Measurements from ENCODE around the gene PDZD2. TPM values are rescaled to one million over a fixed set of nuclear protein-coding genes. Genes with fewer than 3 reads are reported as not detected.
"Not testable (repeated sequence)": the region's sequence is repeated elsewhere in the genome, so short reads cannot be mapped to it uniquely, and the experiment has no call there.

Gene PDZD2
- total RNA-seq, 1 donor from 2014 or later, result not detected

DNA sequence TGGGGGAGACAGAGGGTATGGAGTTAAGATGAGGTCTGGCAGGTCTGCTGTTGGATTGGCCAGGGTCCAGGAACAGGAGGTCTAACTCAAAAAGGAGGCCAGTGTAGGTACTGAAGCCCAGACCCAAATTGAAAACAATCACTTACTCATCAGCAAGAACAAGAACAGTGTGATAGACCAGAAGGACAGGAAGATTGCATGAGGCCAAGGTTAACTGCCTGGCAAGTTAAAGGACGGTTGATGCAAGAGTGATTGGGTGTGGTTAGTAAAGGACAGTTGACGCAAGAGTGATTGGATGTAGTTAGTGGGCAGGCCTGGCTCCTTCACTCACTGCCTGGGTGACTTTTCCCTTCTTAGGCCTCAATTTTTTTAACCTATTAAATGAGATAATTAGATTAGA is 132.6 kb downstream of the PDZD2 start:
- no peaks in the 10 kb centered on the region for H3K4me1 Mint-ChIP-seq (ENCODE audit: low read depth)
- H3K27ac Mint-ChIP-seq, result no peak overlapping the region
- H3K9me3 Mint-ChIP-seq, result no peaks in the 10 kb centered on the region
- H3K36me3 Mint-ChIP-seq (ENCODE audit: low read depth), result no peaks in the 10 kb centered on the region
- H3K27me3 Mint-ChIP-seq (ENCODE audit: insufficient read depth), result no peaks in the 10 kb centered on the region
- H3K4me3 Mint-ChIP-seq, result no peak overlapping the region
- DNase-seq (ENCODE audit: low spot score), result no peak
- intact Hi-C loops (cut with micrococcal nuclease), result no loop called here

DNA sequence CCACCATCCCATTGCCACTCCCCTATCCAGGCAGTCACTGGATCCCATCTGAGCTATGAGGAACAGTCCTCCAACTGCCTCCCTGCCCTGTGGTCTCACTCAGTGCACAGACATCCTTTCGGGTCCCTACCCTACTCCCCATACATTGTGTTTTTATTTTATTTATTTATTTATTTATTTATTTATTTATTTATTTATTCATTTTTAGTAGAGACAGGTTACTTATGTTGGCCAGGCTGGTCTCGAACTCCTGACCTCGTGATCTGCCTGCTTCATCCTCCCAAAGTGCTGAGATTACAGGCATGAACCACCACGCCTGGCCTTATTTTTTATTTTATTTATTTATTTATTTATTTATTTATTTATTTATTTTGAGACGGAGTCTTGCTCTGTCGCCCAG is 137.4 kb downstream of the PDZD2 start:
- H3K27ac Mint-ChIP-seq; H3K9me3 Mint-ChIP-seq; H3K4me1 Mint-ChIP-seq (ENCODE audit: low read depth); H3K36me3 Mint-ChIP-seq (ENCODE audit: low read depth); DNase-seq (ENCODE audit: low spot score); H3K27me3 Mint-ChIP-seq (ENCODE audit: insufficient read depth); H3K4me3 Mint-ChIP-seq; intact Hi-C loops (cut with micrococcal nuclease): not testable (repeated sequence)

DNA sequence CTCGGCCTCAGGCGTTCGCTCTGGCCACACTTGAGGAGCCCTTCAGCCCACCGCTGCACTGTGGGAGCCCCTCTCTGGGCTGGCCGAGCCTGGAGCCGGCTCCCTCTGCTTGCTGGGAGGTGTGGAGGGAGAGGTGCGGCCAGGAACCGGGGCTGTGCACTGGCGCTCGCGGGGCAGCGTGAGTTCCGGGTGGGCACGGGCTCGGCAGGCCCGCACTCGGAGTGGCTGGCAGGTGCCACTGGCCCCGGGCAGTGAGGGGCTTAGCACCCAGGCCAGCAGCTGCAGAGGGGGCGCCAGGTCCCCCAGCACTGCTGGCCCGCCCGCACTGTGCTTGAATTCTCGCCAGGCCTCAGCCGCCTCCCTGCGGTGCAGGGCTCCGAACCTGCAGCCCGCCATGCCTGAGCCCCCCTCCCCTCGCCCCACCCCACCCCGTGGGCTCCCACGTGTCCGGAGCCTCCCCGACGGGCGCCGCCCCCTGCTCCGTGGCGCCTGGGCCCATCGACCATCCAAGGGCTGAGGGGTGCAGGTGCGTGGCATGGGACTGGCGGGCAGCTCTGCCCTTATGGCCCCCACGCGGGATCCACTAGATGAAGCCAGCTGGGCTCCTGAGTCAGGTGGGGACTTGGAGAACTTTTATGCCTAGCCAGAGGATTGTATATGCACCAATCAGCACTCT is 138.2 kb downstream of the PDZD2 start:
- Mint-ChIP-seq H3K4me1 (ENCODE audit: low read depth) (no peaks in the 10 kb centered on the region), H3K36me3 (ENCODE audit: low read depth) (no peaks in the 10 kb centered on the region), H3K9me3 (no peaks in the 10 kb centered on the region), H3K27ac (no peak overlapping the region), H3K27me3 (ENCODE audit: insufficient read depth) (no peaks in the 10 kb centered on the region), H3K4me3 (no peak overlapping the region)
- intact Hi-C loops (cut with micrococcal nuclease), result no loop called here
- no peak for DNase-seq (ENCODE audit: low spot score)

DNA sequence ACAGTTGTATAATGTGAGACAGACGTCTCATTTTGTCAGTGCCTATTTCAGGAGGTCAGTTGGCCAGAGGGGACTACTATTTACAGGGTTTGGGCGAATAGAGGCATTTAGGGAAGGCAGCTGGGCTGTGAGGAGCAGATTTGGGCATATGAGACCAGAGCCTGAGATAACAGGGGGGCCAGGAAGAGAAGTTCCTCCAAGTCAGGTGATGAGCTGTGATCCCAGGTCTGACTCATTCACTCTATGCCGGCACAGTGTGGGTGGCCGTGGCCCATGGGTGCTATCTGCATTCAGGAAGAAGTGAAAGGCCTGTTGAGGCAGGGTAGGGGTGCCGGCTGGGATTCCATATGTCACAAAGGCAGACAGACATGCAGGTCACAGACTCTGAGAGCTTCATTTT is 142.8 kb downstream of the PDZD2 start:
- Mint-ChIP-seq H3K4me3 (no peak overlapping the region), H3K4me1 (ENCODE audit: low read depth) (no peaks in the 10 kb centered on the region), H3K36me3 (ENCODE audit: low read depth) (no peaks in the 10 kb centered on the region), H3K27ac (no peak overlapping the region), H3K27me3 (ENCODE audit: insufficient read depth) (peaks cover 2% of the 10 kb centered on the region), H3K9me3 (no peaks in the 10 kb centered on the region)
- intact Hi-C loops (cut with micrococcal nuclease), result no loop called here
- no peak for DNase-seq (ENCODE audit: low spot score)

DNA sequence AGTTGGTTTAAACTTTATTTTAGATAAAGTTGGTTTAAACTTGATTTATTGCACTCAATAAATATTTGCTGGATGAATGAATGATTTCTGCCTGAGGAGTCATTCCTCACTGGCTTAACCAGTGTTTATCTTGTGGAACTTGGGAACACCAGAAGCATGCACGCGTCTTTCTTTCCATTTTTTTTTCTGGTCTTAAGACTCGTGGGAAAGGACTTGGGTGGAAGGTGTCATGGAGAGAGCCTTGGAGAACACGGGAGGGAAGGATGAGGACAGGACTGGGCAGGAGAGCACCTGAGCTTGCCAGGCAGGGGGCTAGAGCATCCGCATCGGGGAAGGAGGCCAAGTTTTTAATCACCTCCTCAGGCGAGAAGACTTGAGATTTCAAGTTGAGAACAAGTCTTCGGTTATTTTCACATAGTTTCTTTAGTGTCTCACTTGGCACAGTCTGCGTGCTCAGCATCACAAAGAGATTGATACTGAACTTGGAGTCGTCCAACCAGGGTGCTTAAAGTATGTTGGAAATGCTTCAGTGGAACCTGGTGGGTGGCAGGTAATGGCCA is 144.2 kb downstream of the PDZD2 start:
- DNase-seq (ENCODE audit: low spot score), result no peak
- Mint-ChIP-seq H3K27ac (no peak overlapping the region), H3K4me1 (ENCODE audit: low read depth) (no peaks in the 10 kb centered on the region), H3K27me3 (ENCODE audit: insufficient read depth) (peaks cover 2% of the 10 kb centered on the region), H3K36me3 (ENCODE audit: low read depth) (no peaks in the 10 kb centered on the region), H3K9me3 (no peaks in the 10 kb centered on the region), H3K4me3 (no peak overlapping the region)
- intact Hi-C loops (cut with micrococcal nuclease), result no loop called here

DNA sequence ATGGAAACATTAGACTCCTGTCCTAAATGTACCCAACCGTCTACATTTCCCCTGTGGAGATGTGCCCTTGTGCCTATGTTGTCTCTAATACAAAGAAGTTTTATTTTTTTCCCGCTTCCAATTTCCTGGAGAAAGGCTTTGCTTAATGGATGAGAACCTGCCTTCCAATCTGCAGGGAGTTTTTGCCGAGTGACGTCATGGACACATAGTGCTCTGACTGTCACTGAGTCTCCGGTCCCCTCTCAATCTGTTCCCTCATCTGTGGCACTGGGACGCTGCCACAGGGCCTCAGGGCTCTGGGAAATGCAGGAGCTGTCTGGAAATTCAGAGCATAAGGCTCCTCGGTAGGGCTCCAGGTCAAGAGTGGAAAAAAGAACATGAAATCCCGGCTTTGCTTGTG is 144.8 kb downstream of the PDZD2 start:
- intact Hi-C loops (cut with micrococcal nuclease), result no loop called here
- no peaks in the 10 kb centered on the region for H3K36me3 Mint-ChIP-seq (ENCODE audit: low read depth)
- no peak for DNase-seq (ENCODE audit: low spot score)
- H3K9me3 Mint-ChIP-seq, result no peaks in the 10 kb centered on the region
- H3K4me1 Mint-ChIP-seq (ENCODE audit: low read depth), result no peaks in the 10 kb centered on the region
- H3K27ac Mint-ChIP-seq, result no peak overlapping the region
- H3K27me3 Mint-ChIP-seq (ENCODE audit: insufficient read depth), result peaks cover 2% of the 10 kb centered on the region
- no peak overlapping the region for H3K4me3 Mint-ChIP-seq

DNA sequence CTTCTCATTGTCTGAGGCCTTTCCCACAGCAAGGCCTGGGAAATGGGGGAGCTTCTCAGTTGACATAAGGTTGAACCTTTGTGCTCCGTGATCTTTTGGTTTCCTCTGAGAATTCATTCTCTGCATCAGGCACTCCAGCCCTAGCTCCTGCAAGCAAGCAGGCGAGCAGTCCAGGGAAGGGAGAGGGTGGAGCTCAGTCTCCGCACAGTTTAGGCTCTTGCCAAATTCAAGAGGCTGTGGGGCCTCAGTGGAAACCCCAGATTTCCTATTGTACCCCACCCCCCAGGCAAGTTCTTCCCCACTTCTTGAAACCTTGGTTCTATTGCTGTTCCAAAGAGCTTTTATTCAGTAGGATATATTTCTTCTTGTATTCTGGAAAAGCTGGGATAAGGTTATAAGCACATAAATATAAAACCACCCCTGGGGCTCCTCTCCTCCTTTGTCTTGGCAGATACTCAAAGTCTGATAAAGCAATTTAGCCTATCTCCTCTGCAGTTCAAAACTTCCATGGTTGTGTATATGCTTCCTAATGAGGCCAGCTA is 147.2 kb downstream of the PDZD2 start:
- no peaks in the 10 kb centered on the region for H3K36me3 Mint-ChIP-seq (ENCODE audit: low read depth)
- no peak for DNase-seq (ENCODE audit: low spot score)
- no peak overlapping the region for H3K27ac Mint-ChIP-seq
- intact Hi-C loops (cut with micrococcal nuclease), result no loop called here
- peaks cover 2% of the 10 kb centered on the region for H3K27me3 Mint-ChIP-seq (ENCODE audit: insufficient read depth)
- H3K4me3 Mint-ChIP-seq, result no peak overlapping the region
- no peaks in the 10 kb centered on the region for H3K4me1 Mint-ChIP-seq (ENCODE audit: low read depth)
- H3K9me3 Mint-ChIP-seq, result no peaks in the 10 kb centered on the region

DNA sequence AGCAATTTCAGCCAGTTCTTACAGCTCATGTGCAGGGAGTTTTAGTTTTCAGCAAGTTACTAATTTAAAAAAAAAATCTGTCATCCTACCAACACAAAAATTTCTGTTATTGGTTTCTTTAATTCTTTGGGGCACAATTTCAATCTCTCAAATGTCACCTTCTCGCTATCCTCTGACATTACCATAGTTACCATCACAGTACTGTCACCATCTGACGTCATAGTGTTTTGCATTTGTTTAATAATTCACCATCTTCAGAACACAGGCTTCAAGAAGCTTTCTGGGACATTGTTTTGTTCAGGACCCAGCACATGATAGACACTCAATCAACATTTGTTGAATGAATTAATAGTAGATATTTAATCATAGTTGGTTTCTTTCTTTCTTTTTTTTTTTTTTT is 155.1 kb downstream of the PDZD2 start:
- no peaks in the 10 kb centered on the region for H3K4me1 Mint-ChIP-seq (ENCODE audit: low read depth)

DNA sequence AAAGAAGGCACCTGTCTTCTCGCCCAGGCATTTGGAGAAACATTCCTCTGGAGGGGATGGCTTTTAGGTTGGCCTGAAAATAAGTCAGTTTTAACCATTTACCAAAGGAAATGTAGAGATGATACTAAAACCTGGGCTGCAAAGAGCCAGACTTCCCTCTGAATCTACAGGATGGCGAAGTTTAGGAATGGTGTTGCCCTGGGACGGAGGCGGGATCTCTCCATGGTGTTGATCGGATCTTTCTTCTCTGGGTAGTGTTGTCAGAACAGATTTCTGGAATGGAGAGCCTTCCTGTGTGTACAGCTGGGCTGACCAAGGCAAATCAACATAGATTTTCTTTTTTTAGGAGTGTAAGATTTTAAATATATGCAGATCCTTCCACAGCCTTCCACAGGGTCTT is 159.2 kb downstream of the PDZD2 start:
- intact Hi-C loops (cut with micrococcal nuclease), result no loop called here
- H3K27me3 Mint-ChIP-seq (ENCODE audit: insufficient read depth), result no peaks in the 10 kb centered on the region
- H3K27ac Mint-ChIP-seq, result no peak overlapping the region

More for the DNA sequence above, 155.1 kb downstream of the PDZD2 start:
- Mint-ChIP-seq H3K27me3 (ENCODE audit: insufficient read depth) (no peaks in the 10 kb centered on the region), H3K4me3 (no peak overlapping the region), H3K9me3 (no peaks in the 10 kb centered on the region), H3K36me3 (ENCODE audit: low read depth) (no peaks in the 10 kb centered on the region), H3K27ac (no peak overlapping the region)
- intact Hi-C loops (cut with micrococcal nuclease), result no loop called here
- DNase-seq (ENCODE audit: low spot score), result no peak

DNA sequence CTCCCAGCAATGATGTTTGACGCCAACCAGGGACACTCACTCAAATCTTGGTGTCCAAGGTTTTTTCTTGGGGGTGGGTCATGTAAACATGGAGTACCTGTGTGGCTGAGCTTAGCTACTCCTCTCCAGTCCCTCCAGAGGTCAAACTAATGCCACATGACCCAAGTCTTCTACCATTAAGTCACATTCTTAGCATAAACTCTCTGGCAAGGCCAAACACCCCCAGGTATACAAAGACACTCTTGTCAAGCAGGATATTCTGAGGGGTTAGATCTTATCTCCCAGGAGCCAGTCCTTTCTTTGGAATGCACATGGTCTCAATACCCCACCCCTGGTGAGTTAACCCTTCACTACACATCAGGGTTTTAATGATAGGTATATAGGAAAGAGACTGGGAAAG is 161.4 kb downstream of the PDZD2 start:
- H3K9me3 Mint-ChIP-seq, result no peaks in the 10 kb centered on the region
- H3K4me1 Mint-ChIP-seq (ENCODE audit: low read depth), result no peaks in the 10 kb centered on the region
- H3K27ac Mint-ChIP-seq, result no peak overlapping the region
- DNase-seq (ENCODE audit: low spot score), result no peak
- no peak overlapping the region for H3K4me3 Mint-ChIP-seq
- H3K36me3 Mint-ChIP-seq (ENCODE audit: low read depth), result no peaks in the 10 kb centered on the region
- H3K27me3 Mint-ChIP-seq (ENCODE audit: insufficient read depth), result no peaks in the 10 kb centered on the region
- intact Hi-C loops (cut with micrococcal nuclease), result no loop called here

More for the DNA sequence above, 159.2 kb downstream of the PDZD2 start:
- DNase-seq (ENCODE audit: low spot score), result no peak
- H3K4me1 Mint-ChIP-seq (ENCODE audit: low read depth), result no peaks in the 10 kb centered on the region
- no peak overlapping the region for H3K4me3 Mint-ChIP-seq
- no peaks in the 10 kb centered on the region for H3K36me3 Mint-ChIP-seq (ENCODE audit: low read depth)
- H3K9me3 Mint-ChIP-seq, result no peaks in the 10 kb centered on the region

DNA sequence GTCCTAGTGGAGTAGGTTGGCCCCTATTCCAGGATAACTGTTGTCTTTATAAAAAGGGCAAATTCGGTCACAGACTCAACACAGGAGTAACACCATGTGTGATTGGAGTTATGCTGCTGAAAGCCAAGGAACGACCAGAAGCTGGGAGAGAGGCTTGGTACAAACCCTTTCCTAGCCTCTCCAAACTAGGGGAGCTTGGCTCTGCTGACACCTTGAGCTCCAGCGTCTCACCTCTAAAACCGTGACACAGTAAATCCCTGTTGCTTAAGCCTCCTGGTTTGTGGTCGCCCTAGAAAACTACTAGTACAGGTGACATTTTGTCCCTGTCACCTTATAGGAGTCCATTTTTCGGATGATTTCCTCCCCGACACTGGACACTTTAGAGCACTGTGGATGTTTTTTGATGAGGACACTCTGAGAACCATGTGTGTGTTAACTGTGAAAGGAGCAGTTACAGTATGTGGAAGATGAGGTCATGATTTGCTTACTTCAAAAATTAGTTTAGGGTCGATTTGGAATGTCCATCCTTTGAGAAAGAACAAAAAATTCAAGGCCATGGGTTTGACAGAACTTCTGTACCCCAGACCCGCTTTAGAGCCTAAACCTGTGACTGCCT is 167.0 kb downstream of the PDZD2 start:
- Mint-ChIP-seq H3K9me3 (no peaks in the 10 kb centered on the region), H3K36me3 (ENCODE audit: low read depth) (no peaks in the 10 kb centered on the region), H3K4me3 (no peak overlapping the region), H3K27me3 (ENCODE audit: insufficient read depth) (no peaks in the 10 kb centered on the region), H3K27ac (no peak overlapping the region), H3K4me1 (ENCODE audit: low read depth) (no peaks in the 10 kb centered on the region)
- DNase-seq (ENCODE audit: low spot score), result no peak
- intact Hi-C loops (cut with micrococcal nuclease), result no loop called here

DNA sequence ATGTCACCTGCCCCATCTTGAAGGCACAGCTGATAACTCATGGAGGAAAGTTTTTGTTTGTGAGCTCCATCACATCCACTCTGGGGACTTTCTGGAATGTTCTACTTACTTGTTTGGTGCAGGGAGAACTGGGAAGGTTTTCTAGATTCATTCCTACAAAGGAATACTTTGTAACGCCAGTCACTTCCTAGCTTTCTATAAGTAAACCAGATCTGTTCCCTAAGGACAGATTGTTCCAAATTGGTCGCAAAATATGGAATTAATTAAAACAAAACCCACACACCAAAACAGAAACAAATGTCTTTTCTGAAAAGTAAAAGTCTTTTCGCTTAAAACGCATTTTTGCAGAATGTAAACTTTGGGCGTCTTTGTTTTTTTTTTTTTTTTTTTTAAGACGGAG is 167.6 kb downstream of the PDZD2 start:
- Mint-ChIP-seq H3K4me3 (no peak overlapping the region), H3K27me3 (ENCODE audit: insufficient read depth) (no peaks in the 10 kb centered on the region), H3K9me3 (no peaks in the 10 kb centered on the region), H3K4me1 (ENCODE audit: low read depth) (no peaks in the 10 kb centered on the region), H3K27ac (no peak overlapping the region), H3K36me3 (ENCODE audit: low read depth) (no peaks in the 10 kb centered on the region)
- intact Hi-C loops (cut with micrococcal nuclease), result no loop called here
- DNase-seq (ENCODE audit: low spot score), result no peak

DNA sequence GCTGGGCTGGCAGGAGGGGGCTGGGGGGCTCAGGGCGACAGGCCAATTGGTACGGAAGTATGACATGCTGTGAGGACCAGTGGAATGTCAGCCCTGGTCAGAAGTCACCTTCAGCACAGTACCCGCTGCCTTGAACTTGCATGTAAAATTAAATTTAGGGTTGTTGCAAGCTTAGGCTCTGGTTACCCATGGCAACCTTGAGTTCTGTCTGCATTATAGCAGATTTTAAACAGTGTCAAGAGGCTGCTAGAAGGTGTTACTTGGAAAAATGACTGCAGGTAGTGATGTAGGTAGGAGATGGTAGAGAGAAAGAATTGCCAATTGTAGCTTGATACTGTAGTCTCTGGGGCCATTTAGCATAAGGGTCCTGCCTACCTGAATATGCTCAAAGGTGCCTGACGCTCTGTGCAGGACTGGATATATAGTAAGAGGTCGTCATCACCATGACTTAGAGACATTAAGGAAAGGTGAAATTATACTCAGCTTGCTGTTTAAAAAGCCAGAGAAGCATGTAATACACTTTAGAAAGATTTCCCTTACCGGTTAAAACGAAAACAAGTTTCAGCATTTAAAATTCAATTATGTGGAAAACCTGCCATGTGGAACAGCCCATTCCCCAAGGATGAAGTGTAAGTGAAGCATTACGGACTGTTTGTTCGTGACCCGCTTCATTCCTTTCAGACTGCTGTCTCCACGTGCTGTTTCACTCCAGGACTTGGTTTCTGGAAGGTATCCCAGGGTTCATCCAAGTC is 169.0 kb downstream of the PDZD2 start:
- H3K27me3 Mint-ChIP-seq (ENCODE audit: insufficient read depth), result no peaks in the 10 kb centered on the region
- H3K27ac Mint-ChIP-seq, result no peak overlapping the region
- H3K36me3 Mint-ChIP-seq (ENCODE audit: low read depth), result no peaks in the 10 kb centered on the region
- no peaks in the 10 kb centered on the region for H3K4me1 Mint-ChIP-seq (ENCODE audit: low read depth)
- intact Hi-C loops (cut with micrococcal nuclease), result no loop called here
- H3K4me3 Mint-ChIP-seq, result no peak overlapping the region
- no peaks in the 10 kb centered on the region for H3K9me3 Mint-ChIP-seq
- no peak for DNase-seq (ENCODE audit: low spot score)

Data from activated T-helper 1 cell treated with anti-CD3 and anti-CD28 coated beads, Interleukin-12 subunit alpha, Interleukin-12 subunit beta, Interleukin-2, Interleukin-4 antibody, amounts not matched to agents 30 ng/mL and 10 ng/mL and 1 ng/mL, durations not matched to agents 14 hours and 24 hours and 36 hours (primary cell).